ENCODE measurements around the gene RIF1. TPM values are rescaled to one million over a fixed set of nuclear protein-coding genes. Genes with fewer than 3 reads are reported as not detected.

Gene RIF1
- polyA plus RNA-seq, 1 of the 3 experiments (the other 2 are of a cell fraction) = 2.4 TPM

GRCh38 chr2:151476287-151476686 lies 66.6 kb downstream of the RIF1 start:
- Histone ChIP-seq H3F3A (replicated peaks; ENCODE audit: insufficient read depth) (no peaks in the 10 kb centered on the region), H3K36me3 (replicated peaks in 1 of 2; ENCODE audit: control insufficient read depth in 1 of 2, insufficient read depth in 2 of 2, low read length in 1 of 2) (peaks cover 57 to 77% of the 10 kb centered on the region in 2 experiments), H3K4me1 (ENCODE audit: control insufficient read depth in 1 of 2, insufficient read depth in 2 of 2, low read depth in 1 of 2, low read length in 1 of 2) (0 out of 4 replicates have a peak, but pooled peaks cover 0 to 7% of the 10 kb centered on the region in 2 experiments), H2AFZ (ENCODE audit: low read depth) (no peak overlapping the region), H3K4me2 (no peak overlapping the region), H3K27me3 (ENCODE audit: insufficient read depth) (no peaks in the 10 kb centered on the region), H3K79me2 (ENCODE audit: insufficient read depth) (peaks cover 10% of the 10 kb centered on the region; the same call in 1 of the 2 replicates), H4K20me1 (ENCODE audit: insufficient read depth) (no peaks in the 10 kb centered on the region), H3K4me3 (ENCODE audit: low read depth in 2 of 2, low read length in 1 of 2) (no peak overlapping the region), H3K27ac (ENCODE audit: low read depth in 2 of 2, low read length in 1 of 2) (no peak overlapping the region), H3K9me2 (no peaks in the 10 kb centered on the region), H3K9me3 (no peaks in the 10 kb centered on the region), H3K9ac (no peak overlapping the region)
- ChIA-PET CTCF (interaction anchor here (0.6 kb wide), 1 partner anchor 550 kb away, joined by 3 read pairs; no protein-coding TSS in a partner anchor), POLR2A (no interaction called here)
- no peak for DNase-seq
- TF ChIP-seq YY1 (IDR thresholded peaks at IDR 0.05; ENCODE audit: low read depth) (no peak), RCOR1 (IDR thresholded peaks at IDR 0.05; ENCODE audit: low read length) (no peak), EP300 (IDR thresholded peaks at IDR 0.05; ENCODE audit: borderline replicate concordance in 1 of 2, low read depth in 1 of 2, low read length in 1 of 2) (no peak), POLR2AphosphoS5 (IDR thresholded peaks at IDR 0.05; ENCODE audit: low read depth, low read length) (no peak), MXI1 (IDR thresholded peaks at IDR 0.05; ENCODE audit: low read depth, low read length) (no peak), FOXM1 (IDR thresholded peaks at IDR 0.05; ENCODE audit: low read depth) (no peak), SMC3 (IDR thresholded peaks at IDR 0.05; ENCODE audit: low read depth, low read length) (no peak), TEAD4 (IDR thresholded peaks at IDR 0.05; ENCODE audit: borderline replicate concordance, insufficient read depth) (no peak), CTCF (IDR thresholded peaks at IDR 0.05) (no peak), REST (IDR thresholded peaks at IDR 0.05; ENCODE audit: low read depth, low read length) (no peak)
- WGBS (ENCODE audit: low lambda C conversion rate) = 96% methylated on average over 1 of the region's 1 CpG

GRCh38 chr2:151478011-151478410 lies 68.3 kb downstream of the RIF1 start:
- Histone ChIP-seq H3K27me3 (ENCODE audit: insufficient read depth) (no peaks in the 10 kb centered on the region), H3K4me3 (ENCODE audit: low read depth in 2 of 2, low read length in 1 of 2) (no peak overlapping the region), H3F3A (replicated peaks; ENCODE audit: insufficient read depth) (no peaks in the 10 kb centered on the region), H3K27ac (ENCODE audit: low read depth in 2 of 2, low read length in 1 of 2) (no peak overlapping the region), H3K36me3 (replicated peaks in 1 of 2; ENCODE audit: control insufficient read depth in 1 of 2, insufficient read depth in 2 of 2, low read length in 1 of 2) (peaks cover 72 to 79% of the 10 kb centered on the region in 2 experiments), H3K9me2 (no peaks in the 10 kb centered on the region), H3K79me2 (ENCODE audit: insufficient read depth) (peaks cover 4% of the 10 kb centered on the region; the same call in 1 of the 2 replicates), H2AFZ (ENCODE audit: low read depth) (no peak overlapping the region), H3K9me3 (no peaks in the 10 kb centered on the region), H3K4me2 (no peak overlapping the region), H4K20me1 (ENCODE audit: insufficient read depth) (no peaks in the 10 kb centered on the region), H3K9ac (no peak overlapping the region), H3K4me1 (ENCODE audit: control insufficient read depth in 1 of 2, insufficient read depth in 2 of 2, low read depth in 1 of 2, low read length in 1 of 2) (0 out of 4 replicates have a peak, but pooled peaks cover 0 to 7% of the 10 kb centered on the region in 2 experiments)
- DNase-seq = no peak
- ChIA-PET POLR2A (interaction anchor here (0.5 kb wide), 1 partner anchor 126 kb away, joined by 13 read pairs; no protein-coding TSS in a partner anchor), CTCF (no interaction called here)
- 100% methylated on average over 4 of the region's 4 CpGs for WGBS (ENCODE audit: low lambda C conversion rate)
- TF ChIP-seq NRF1 (IDR thresholded peaks at IDR 0.05; ENCODE audit: low read depth, low read length) = no peak
- peak; percentile 27; the same call in 1 of the 2 replicates for TF ChIP-seq FOSL2 (IDR thresholded peaks at IDR 0.05; ENCODE audit: borderline replicate concordance, low read depth)
